Measurements from ENCODE around the gene RMRP.

The RMRP gene

GRCh38 chr9:35679091-35679490, 21.3 kb upstream of the RMRP start:
- CTCF ChIA-PET = interaction anchor here (1.5 to 2.8 kb wide), 3 partner anchors 12 to 21 kb away, joined by 3 to 18 read pairs (median 4); partner anchors contain the start of gene CCDC107
- no peak overlapping the region for H3K4me3 ChIP-seq (ENCODE audit: control insufficient read depth in 1 of 7, extremely low read depth in 1 of 7, insufficient read depth in 4 of 7, low read depth in 2 of 7, low read length in 6 of 7)
- peaks cover 0 to 2% (median 0%) of the 10 kb centered on the region in 5 experiments for H3K27me3 ChIP-seq (replicated peaks in 2 of 5; ENCODE audit: control insufficient read depth in 4 of 5, insufficient read depth in 5 of 5, low read length in 4 of 5)
- DNase-seq = no peak
- H3K27ac ChIP-seq (ENCODE audit: insufficient read depth in 1 of 2, low read depth in 1 of 2, low read length in 2 of 2, poor library complexity in 1 of 2, severe bottlenecking in 2 of 2) = no peak overlapping the region
- POLR2A ChIA-PET = no interaction called here
- 100% methylated on average over 3 of the region's 5 CpGs for WGBS (ENCODE audit: insufficient coverage)
- H3K36me3 ChIP-seq (ENCODE audit: control insufficient read depth in 4 of 4, insufficient read depth in 4 of 4, low read length in 3 of 4) = peaks cover 0 to 18% (median 3%) of the 10 kb centered on the region in 4 experiments
- H3K4me1 ChIP-seq (ENCODE audit: control extremely low read depth in 1 of 4, control insufficient read depth in 4 of 4, insufficient read depth in 4 of 4, low read length in 3 of 4) = peaks cover 0 to 12% (median 8%) of the 10 kb centered on the region in 4 experiments
- no peaks in the 10 kb centered on the region for H3K9me3 ChIP-seq (ENCODE audit: control extremely low read depth in 1 of 5, control insufficient read depth in 4 of 5, insufficient read depth in 2 of 5, low read depth in 1 of 5, low read length in 4 of 5)

- WGBS (ENCODE audit: insufficient coverage) = 9% methylated on average over 38 of the region's 51 CpGs
These were observed 18.0 kb upstream of the RMRP start for GRCh38 chr9:35675732-35676392.

DNA sequence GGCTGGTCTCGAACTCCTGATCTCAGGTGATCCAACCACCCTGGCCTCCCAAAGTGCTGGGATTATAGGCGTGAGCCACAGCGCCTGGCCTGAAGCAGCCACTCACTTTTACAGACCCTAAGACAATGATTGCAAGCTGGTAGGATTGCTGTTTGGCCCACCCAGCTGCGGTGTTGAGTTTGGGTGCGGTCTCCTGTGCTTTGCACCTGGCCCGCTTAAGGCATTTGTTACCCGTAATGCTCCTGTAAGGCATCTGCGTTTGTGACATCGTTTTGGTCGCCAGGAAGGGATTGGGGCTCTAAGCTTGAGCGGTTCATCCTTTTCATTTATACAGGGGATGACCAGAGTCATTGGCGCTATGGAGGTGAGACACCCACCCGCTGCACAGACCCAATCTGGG, 17.4 kb upstream of the RMRP start:
- ChIA-PET POLR2A (interaction anchor here (0.5 to 1.2 kb wide), 3 partner anchors 15 to 26 kb away, joined by 3 read pairs; partner anchors contain the start of genes CCDC107 and RMRP), CTCF (interaction anchor here (0.7 to 4.7 kb wide), 15 partner anchors 10 to 115 kb away, joined by 3 to 27 read pairs (median 3); partner anchors contain the start of genes ARHGEF39, SIT1 and TLN1)
- Histone ChIP-seq H3K4me3 (ENCODE audit: control insufficient read depth in 1 of 7, extremely low read depth in 1 of 7, insufficient read depth in 4 of 7, low read depth in 2 of 7, low read length in 6 of 7) (peak overlapping the region in 6 of 7 experiments; percentile 13 to 81 (median 56)), H3K4me1 (ENCODE audit: control extremely low read depth in 1 of 4, control insufficient read depth in 4 of 4, insufficient read depth in 4 of 4, low read length in 3 of 4) (peaks cover 0 to 12% (median 8%) of the 10 kb centered on the region in 4 experiments), H3K27me3 (replicated peaks in 2 of 5; ENCODE audit: control insufficient read depth in 4 of 5, insufficient read depth in 5 of 5, low read length in 4 of 5) (peaks cover 0 to 4% (median 0%) of the 10 kb centered on the region in 5 experiments), H3K9me3 (ENCODE audit: control extremely low read depth in 1 of 5, control insufficient read depth in 4 of 5, insufficient read depth in 2 of 5, low read depth in 1 of 5, low read length in 4 of 5) (no peaks in the 10 kb centered on the region), H3K27ac (ENCODE audit: insufficient read depth in 1 of 2, low read depth in 1 of 2, low read length in 2 of 2, poor library complexity in 1 of 2, severe bottlenecking in 2 of 2) (no peak overlapping the region), H3K36me3 (ENCODE audit: control insufficient read depth in 4 of 4, insufficient read depth in 4 of 4, low read length in 3 of 4) (no peaks in the 10 kb centered on the region)
- no peak for DNase-seq
- 52% methylated on average over 13 of the region's 13 CpGs for WGBS (ENCODE audit: insufficient coverage)

More at GRCh38 chr9:35675732-35676392, 18.0 kb upstream of the RMRP start:
- Histone ChIP-seq H3K36me3 (ENCODE audit: control insufficient read depth in 4 of 4, insufficient read depth in 4 of 4, low read length in 3 of 4) (no peaks in the 10 kb centered on the region), H3K27ac (ENCODE audit: insufficient read depth in 1 of 2, low read depth in 1 of 2, low read length in 2 of 2, poor library complexity in 1 of 2, severe bottlenecking in 2 of 2) (no peak overlapping the region), H3K4me3 (ENCODE audit: control insufficient read depth in 1 of 7, extremely low read depth in 1 of 7, insufficient read depth in 4 of 7, low read depth in 2 of 7, low read length in 6 of 7) (peak overlapping the region; percentile 15 to 81 (median 47)), H3K27me3 (replicated peaks in 2 of 5; ENCODE audit: control insufficient read depth in 4 of 5, insufficient read depth in 5 of 5, low read length in 4 of 5) (peaks cover 0 to 4% (median 0%) of the 10 kb centered on the region in 5 experiments), H3K9me3 (ENCODE audit: control extremely low read depth in 1 of 5, control insufficient read depth in 4 of 5, insufficient read depth in 2 of 5, low read depth in 1 of 5, low read length in 4 of 5) (no peaks in the 10 kb centered on the region), H3K4me1 (ENCODE audit: control extremely low read depth in 1 of 4, control insufficient read depth in 4 of 4, insufficient read depth in 4 of 4, low read length in 3 of 4) (peaks cover 0 to 12% (median 8%) of the 10 kb centered on the region in 4 experiments)
- ChIA-PET POLR2A (interaction anchor here (0.6 to 0.8 kb wide), 2 partner anchors 18 to 19 kb away, joined by 3 read pairs; partner anchors contain the start of genes CCDC107 and RMRP), CTCF (interaction anchor here (0.9 to 4.7 kb wide), 12 partner anchors 10 to 64 kb away, joined by 3 to 27 read pairs (median 4); partner anchors contain the start of genes ARHGEF39, SIT1 and TLN1)
- DNase-seq = peak; percentile 37 to 46 (median 46)

DNA sequence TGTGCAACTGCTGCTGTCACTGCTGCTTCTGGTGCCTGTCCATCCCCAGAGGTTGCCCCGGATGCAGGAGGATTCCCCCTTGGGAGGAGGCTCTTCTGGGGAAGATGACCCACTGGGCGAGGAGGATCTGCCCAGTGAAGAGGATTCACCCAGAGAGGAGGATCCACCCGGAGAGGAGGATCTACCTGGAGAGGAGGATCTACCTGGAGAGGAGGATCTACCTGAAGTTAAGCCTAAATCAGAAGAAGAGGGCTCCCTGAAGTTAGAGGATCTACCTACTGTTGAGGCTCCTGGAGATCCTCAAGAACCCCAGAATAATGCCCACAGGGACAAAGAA, 16.2 kb upstream of the RMRP start:
- no peaks in the 10 kb centered on the region for H3K36me3 ChIP-seq (ENCODE audit: control insufficient read depth in 4 of 4, insufficient read depth in 4 of 4, low read length in 3 of 4)
- ChIA-PET CTCF (interaction anchor here (0.7 to 4.7 kb wide), 6 partner anchors 11 to 47 kb away, joined by 3 to 27 read pairs (median 4); no protein-coding TSS in a partner anchor), POLR2A (no interaction called here)
- no peak for DNase-seq
- H3K4me1 ChIP-seq (ENCODE audit: control extremely low read depth in 1 of 4, control insufficient read depth in 4 of 4, insufficient read depth in 4 of 4, low read length in 3 of 4) = peaks cover 0 to 12% (median 8%) of the 10 kb centered on the region in 4 experiments
- H3K9me3 ChIP-seq (ENCODE audit: control extremely low read depth in 1 of 5, control insufficient read depth in 4 of 5, insufficient read depth in 2 of 5, low read depth in 1 of 5, low read length in 4 of 5) = no peaks in the 10 kb centered on the region
- WGBS (ENCODE audit: insufficient coverage) = 93% methylated on average over 3 of the region's 3 CpGs
- no peak overlapping the region for H3K27ac ChIP-seq (ENCODE audit: insufficient read depth in 1 of 2, low read depth in 1 of 2, low read length in 2 of 2, poor library complexity in 1 of 2, severe bottlenecking in 2 of 2)
- H3K4me3 ChIP-seq (ENCODE audit: control insufficient read depth in 1 of 7, extremely low read depth in 1 of 7, insufficient read depth in 4 of 7, low read depth in 2 of 7, low read length in 6 of 7) = no peak overlapping the region
- peaks cover 0 to 4% (median 0%) of the 10 kb centered on the region in 5 experiments for H3K27me3 ChIP-seq (replicated peaks in 2 of 5; ENCODE audit: control insufficient read depth in 4 of 5, insufficient read depth in 5 of 5, low read length in 4 of 5)

GRCh38 chr9:35673132-35674024, 15.6 kb upstream of the RMRP start, which contains the start of gene CA9:
Gene CA9 (plus strand): TSS chr9:35673928. CDS start chr9:35673960, 32 bp downstream.
- peaks cover 0 to 4% (median 0%) of the 10 kb centered on the region in 5 experiments for H3K27me3 ChIP-seq (replicated peaks in 2 of 5; ENCODE audit: control insufficient read depth in 4 of 5, insufficient read depth in 5 of 5, low read length in 4 of 5)
- WGBS (ENCODE audit: insufficient coverage) = 98% methylated on average over 5 of the region's 10 CpGs
- H3K9me3 ChIP-seq (ENCODE audit: control extremely low read depth in 1 of 5, control insufficient read depth in 4 of 5, insufficient read depth in 2 of 5, low read depth in 1 of 5, low read length in 4 of 5) = no peaks in the 10 kb centered on the region
- no peaks in the 10 kb centered on the region for H3K36me3 ChIP-seq (ENCODE audit: control insufficient read depth in 4 of 4, insufficient read depth in 4 of 4, low read length in 3 of 4)
- peaks cover 0 to 12% (median 8%) of the 10 kb centered on the region in 4 experiments for H3K4me1 ChIP-seq (ENCODE audit: control extremely low read depth in 1 of 4, control insufficient read depth in 4 of 4, insufficient read depth in 4 of 4, low read length in 3 of 4)
- no peak for DNase-seq
- H3K4me3 ChIP-seq (ENCODE audit: control insufficient read depth in 1 of 7, extremely low read depth in 1 of 7, insufficient read depth in 4 of 7, low read depth in 2 of 7, low read length in 6 of 7) = no peak within 1 kb of the TSS
- CTCF ChIA-PET = interaction anchor here (0.7 to 4.7 kb wide), 6 partner anchors 10 to 48 kb away, joined by 3 to 27 read pairs (median 4); no protein-coding TSS in a partner anchor
- no peak within 1 kb of the TSS for H3K27ac ChIP-seq (ENCODE audit: insufficient read depth in 1 of 2, low read depth in 1 of 2, low read length in 2 of 2, poor library complexity in 1 of 2, severe bottlenecking in 2 of 2)
- POLR2A ChIA-PET = no interaction called here

DNA sequence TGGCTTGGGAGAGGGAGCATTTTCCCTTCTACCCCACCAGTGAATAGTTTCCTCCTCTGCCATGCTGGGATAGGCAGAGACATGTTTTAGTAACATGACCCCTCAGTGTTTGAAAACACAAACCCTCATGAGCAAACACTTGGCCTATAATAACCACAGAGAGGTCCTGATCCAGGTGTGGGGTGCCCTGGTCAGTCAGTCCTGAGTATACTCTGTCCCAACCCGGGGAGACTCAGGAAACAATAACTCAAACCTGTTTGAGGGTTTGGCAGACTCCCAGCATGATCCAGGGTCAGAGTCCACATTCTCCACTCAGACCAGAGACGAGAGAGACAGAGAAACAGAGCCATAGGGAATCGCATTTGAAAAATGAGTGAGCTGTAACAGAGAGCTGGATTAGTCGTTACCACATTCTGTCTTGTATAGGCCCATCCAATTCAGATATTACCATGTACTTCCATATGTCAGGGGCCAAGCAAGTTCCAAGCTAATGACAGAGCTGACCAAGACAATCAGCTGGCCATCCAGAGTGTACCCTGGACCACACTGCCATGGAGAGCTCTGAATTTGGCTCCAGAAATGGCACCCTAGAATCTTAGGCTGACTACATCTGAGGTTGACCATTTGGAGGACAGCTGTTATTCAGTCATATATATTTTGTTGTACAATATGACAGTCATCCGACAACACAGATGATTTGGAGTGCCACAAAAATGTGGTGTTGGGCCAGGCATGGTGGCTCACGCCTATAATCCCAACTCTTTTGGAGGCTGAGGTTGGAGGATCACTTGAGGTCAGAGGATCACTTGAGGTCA, 11.7 kb upstream of the RMRP start:
- 80% methylated on average over 4 of the region's 6 CpGs for WGBS (ENCODE audit: insufficient coverage)
- H3K27ac ChIP-seq (ENCODE audit: insufficient read depth in 1 of 2, low read depth in 1 of 2, low read length in 2 of 2, poor library complexity in 1 of 2, severe bottlenecking in 2 of 2) = no peak overlapping the region
- no peak for DNase-seq
- POLR2A ChIA-PET = no interaction called here
- H3K4me1 ChIP-seq (ENCODE audit: control extremely low read depth in 1 of 4, control insufficient read depth in 4 of 4, insufficient read depth in 4 of 4, low read length in 3 of 4) = peaks cover 7 to 17% (median 12%) of the 10 kb centered on the region in 4 experiments
- no peak overlapping the region for H3K4me3 ChIP-seq (ENCODE audit: control insufficient read depth in 1 of 7, extremely low read depth in 1 of 7, insufficient read depth in 4 of 7, low read depth in 2 of 7, low read length in 6 of 7)
- H3K27me3 ChIP-seq (replicated peaks in 2 of 5; ENCODE audit: control insufficient read depth in 4 of 5, insufficient read depth in 5 of 5, low read length in 4 of 5) = peaks cover 0 to 4% (median 0%) of the 10 kb centered on the region in 5 experiments
- no peaks in the 10 kb centered on the region for H3K36me3 ChIP-seq (ENCODE audit: control insufficient read depth in 4 of 4, insufficient read depth in 4 of 4, low read length in 3 of 4)
- no peaks in the 10 kb centered on the region for H3K9me3 ChIP-seq (ENCODE audit: control extremely low read depth in 1 of 5, control insufficient read depth in 4 of 5, insufficient read depth in 2 of 5, low read depth in 1 of 5, low read length in 4 of 5)
- CTCF ChIA-PET = interaction anchor here (1.0 to 3.3 kb wide), 7 partner anchors 8 to 57 kb away, joined by 3 to 22 read pairs (median 9); partner anchors contain the start of genes CCDC107 and RMRP

All from common myeloid progenitor, CD34-positive (primary cell).